ENCODE measurements around the gene CHRM2. TPM values are rescaled to one million over a fixed set of nuclear protein-coding genes. Genes with fewer than 3 reads are reported as not detected.

CHRM2 gene
- total and polyA plus RNA-seq, 4 donors: 0.61 to 0.83 (median 0.70) TPM

- ATAC-seq (ENCODE audit: insufficient read depth, low FRiP score): no peak
- Histone ChIP-seq H3K4me3 (no peak overlapping the region), H3K9ac (ENCODE audit: insufficient read depth in 1 of 2, low read length in 2 of 2) (no peak overlapping the region), H3K27ac (ENCODE audit: low read depth in 1 of 2, low read length in 1 of 2) (no peak overlapping the region), H3K36me3 (ENCODE audit: control insufficient read depth in 4 of 4, insufficient read depth in 4 of 4, low read length in 4 of 4) (no peaks in the 10 kb centered on the region), H3K9me3 (ENCODE audit: control insufficient read depth in 4 of 4, insufficient read depth in 3 of 4, low read length in 3 of 4) (no peaks in the 10 kb centered on the region), H3K4me1 (ENCODE audit: control insufficient read depth in 5 of 5, insufficient read depth in 5 of 5, low read length in 5 of 5) (peaks cover 0 to 14% (median 9%) of the 10 kb centered on the region in 5 donors), H3K27me3 (ENCODE audit: control insufficient read depth in 3 of 3, insufficient read depth in 3 of 3, low read length in 2 of 3) (no peaks in the 10 kb centered on the region)
- TF ChIP-seq CTCF (IDR thresholded peaks at IDR 0.05; ENCODE audit: control extremely low read depth, extremely low read depth): no peak
- no peak for DNase-seq
Measured at GRCh38 chr7:137009404-137009803, 141.0 kb downstream of the CHRM2 start.

- H3K9ac ChIP-seq (ENCODE audit: insufficient read depth in 1 of 2, low read length in 2 of 2): no peak overlapping the region
- H3K27me3 ChIP-seq (ENCODE audit: control insufficient read depth in 3 of 3, insufficient read depth in 3 of 3, low read length in 2 of 3): no peaks in the 10 kb centered on the region
- no peak overlapping the region for H3K4me3 ChIP-seq
- no peaks in the 10 kb centered on the region for H3K4me1 ChIP-seq (ENCODE audit: control insufficient read depth in 5 of 5, insufficient read depth in 5 of 5, low read length in 5 of 5)
- no peak for TF ChIP-seq CTCF (IDR thresholded peaks at IDR 0.05; ENCODE audit: control extremely low read depth, extremely low read depth)
- H3K27ac ChIP-seq (ENCODE audit: low read depth in 1 of 2, low read length in 1 of 2): no peak overlapping the region
- DNase-seq: no peak
- no peak for ATAC-seq (ENCODE audit: insufficient read depth, low FRiP score)
- WGBS, 2 donors: 94 to 96% methylated on average over 3 of the region's 3 CpGs
- H3K36me3 ChIP-seq (ENCODE audit: control insufficient read depth in 4 of 4, insufficient read depth in 4 of 4, low read length in 4 of 4): no peaks in the 10 kb centered on the region
- H3K9me3 ChIP-seq (ENCODE audit: control insufficient read depth in 4 of 4, insufficient read depth in 3 of 4, low read length in 3 of 4): peaks cover 0 to 2% (median 0%) of the 10 kb centered on the region in 4 donors
Measured at GRCh38 chr7:137015015-137015414, 146.6 kb downstream of the CHRM2 start.

- Histone ChIP-seq H3K36me3 (ENCODE audit: control insufficient read depth in 4 of 4, insufficient read depth in 4 of 4, low read length in 4 of 4) (no peaks in the 10 kb centered on the region), H3K27me3 (ENCODE audit: control insufficient read depth in 3 of 3, insufficient read depth in 3 of 3, low read length in 2 of 3) (no peaks in the 10 kb centered on the region), H3K9ac (ENCODE audit: insufficient read depth in 1 of 2, low read length in 2 of 2) (no peak overlapping the region), H3K4me1 (ENCODE audit: control insufficient read depth in 5 of 5, insufficient read depth in 5 of 5, low read length in 5 of 5) (no peaks in the 10 kb centered on the region), H3K27ac (ENCODE audit: low read depth in 1 of 2, low read length in 1 of 2) (no peak overlapping the region), H3K9me3 (ENCODE audit: control insufficient read depth in 4 of 4, insufficient read depth in 3 of 4, low read length in 3 of 4) (peaks cover 0 to 2% (median 0%) of the 10 kb centered on the region in 4 donors), H3K4me3 (no peak overlapping the region)
- WGBS, 2 donors: 77 to 79% methylated on average over 1 of the region's 1 CpG
- ATAC-seq (ENCODE audit: insufficient read depth, low FRiP score): no peak
- DNase-seq: no peak
- TF ChIP-seq CTCF (IDR thresholded peaks at IDR 0.05; ENCODE audit: control extremely low read depth, extremely low read depth): no peak
Measured at GRCh38 chr7:137017221-137017620, 148.8 kb downstream of the CHRM2 start.

GRCh38 chr7:137018468-137018867, 150.0 kb downstream of the CHRM2 start:
- Histone ChIP-seq H3K4me3 (no peak overlapping the region), H3K9ac (ENCODE audit: insufficient read depth in 1 of 2, low read length in 2 of 2) (no peak overlapping the region), H3K4me1 (ENCODE audit: control insufficient read depth in 5 of 5, insufficient read depth in 5 of 5, low read length in 5 of 5) (no peaks in the 10 kb centered on the region), H3K9me3 (ENCODE audit: control insufficient read depth in 4 of 4, insufficient read depth in 3 of 4, low read length in 3 of 4) (peaks cover 0 to 2% (median 0%) of the 10 kb centered on the region in 4 donors), H3K27ac (ENCODE audit: low read depth in 1 of 2, low read length in 1 of 2) (no peak overlapping the region), H3K36me3 (ENCODE audit: control insufficient read depth in 4 of 4, insufficient read depth in 4 of 4, low read length in 4 of 4) (no peaks in the 10 kb centered on the region), H3K27me3 (ENCODE audit: control insufficient read depth in 3 of 3, insufficient read depth in 3 of 3, low read length in 2 of 3) (no peaks in the 10 kb centered on the region)
- TF ChIP-seq CTCF (IDR thresholded peaks at IDR 0.05; ENCODE audit: control extremely low read depth, extremely low read depth): no peak
- ATAC-seq (ENCODE audit: insufficient read depth, low FRiP score): no peak
- WGBS, 2 donors: 71 to 80% methylated on average over 3 of the region's 3 CpGs
- no peak for DNase-seq
